GM18505 (cell line): ENCODE data around the gene NAPB.
"Not testable (repeated sequence)": the region's sequence is repeated elsewhere in the genome, so short reads cannot be mapped to it uniquely, and the experiment has no call there.

Source experiments
- ATAC-seq: cut with Tn5 transposase; IDR thresholded peaks from one replicate; pipeline ENCODE4 v1.9.1; 2021; ENCODE audit not compliant: unreplicated experiment
- POLR2A ChIP-seq: IDR thresholded peaks from 4 replicates; pipeline ENCODE4 v1.6.1; 2011; ENCODE audit warnings: borderline replicate concordance; ENCODE audit not compliant: insufficient read depth, insufficient read length; ENCODE audit errors: extremely low read depth

The NAPB gene

GRCh38 chr20:23350196-23350903 lies 70.9 kb downstream of the NAPB start, which contains the start of gene NXT1:
Gene NXT1 (plus strand): TSS chr20:23350791. CDS start chr20:23354042, 3,251 bp downstream.
- peak; percentile 79 for TF ChIP-seq POLR2A
- ATAC-seq = peak; percentile 82

- no peak for TF ChIP-seq POLR2A
- ATAC-seq = peak; percentile 45
Measured at GRCh38 chr20:23349338-23350195, 71.7 kb downstream of the NAPB start.

GRCh38 chr20:23348510-23348909 lies 72.8 kb downstream of the NAPB start:
- ATAC-seq = not testable (repeated sequence)

GRCh38 chr20:23347791-23348190 lies 73.5 kb downstream of the NAPB start:
- ATAC-seq = no peak
- no peak for TF ChIP-seq POLR2A

GRCh38 chr20:23346002-23346401 lies 75.3 kb downstream of the NAPB start:
- TF ChIP-seq POLR2A = no peak
- ATAC-seq = no peak

- TF ChIP-seq POLR2A = no peak
- no peak for ATAC-seq
Measured at GRCh38 chr20:23344336-23344735, 77.0 kb downstream of the NAPB start.

GRCh38 chr20:23343590-23343989 lies 77.7 kb downstream of the NAPB start:
- no peak for TF ChIP-seq POLR2A

GRCh38 chr20:23341073-23341472 lies 80.2 kb downstream of the NAPB start:
- no peak for TF ChIP-seq POLR2A
- ATAC-seq = no peak

More at GRCh38 chr20:23343590-23343989, 77.7 kb downstream of the NAPB start:
- no peak for ATAC-seq

- ATAC-seq = no peak
Measured at GRCh38 chr20:23340524-23340923, 80.8 kb downstream of the NAPB start.

GRCh38 chr20:23339986-23340385 lies 81.3 kb downstream of the NAPB start:
- ATAC-seq = no peak
- no peak for TF ChIP-seq POLR2A

More at GRCh38 chr20:23340524-23340923, 80.8 kb downstream of the NAPB start:
- TF ChIP-seq POLR2A = no peak

- ATAC-seq = no peak
- no peak for TF ChIP-seq POLR2A
Measured at GRCh38 chr20:23337312-23337711, 84.0 kb downstream of the NAPB start.

GRCh38 chr20:23336476-23336875 lies 84.8 kb downstream of the NAPB start:
- ATAC-seq = no peak
- no peak for TF ChIP-seq POLR2A

GRCh38 chr20:23335521-23335920 lies 85.8 kb downstream of the NAPB start:
- no peak for TF ChIP-seq POLR2A
- ATAC-seq = no peak

- TF ChIP-seq POLR2A = no peak
- no peak for ATAC-seq
Measured at GRCh38 chr20:23334111-23334510, 87.2 kb downstream of the NAPB start.

GRCh38 chr20:23332467-23332866 lies 88.8 kb downstream of the NAPB start:
- no peak for TF ChIP-seq POLR2A
- no peak for ATAC-seq
